Body of pancreas (tissue), 4 donors: Measurements from ENCODE around the gene NLGN1.

Experiments used
- CTCF ChIP-seq, 7 experiments: fragments of 450-650 bp in 4 of 7; fragments of 200-600 bp in 3 of 7; sonication (generic) in 3 of 7; IDR thresholded peaks; one replicate each; pipeline ENCODE4 v1.5.1; 2016 to 2019; ENCODE audit warnings: antibody characterized with exemption in 7 of 7
- POLR2A ChIP-seq, 3 donors: fragments of 450-650 bp; IDR thresholded peaks; one replicate each; pipeline ENCODE4 v1.6.1; 2016; ENCODE audit warnings: antibody characterized with exemption in 3 of 3, mild to moderate bottlenecking in 2 of 3

- TF ChIP-seq CTCF (IDR thresholded peaks at IDR 0.05) (no peak), POLR2A (IDR thresholded peaks at IDR 0.05) (no peak)
Observed at GRCh38 chr3:173699353-173699752, 301.8 kb downstream of the NLGN1 start.
